ENCODE results near the gene MTG2. TPM values are rescaled to one million over a fixed set of nuclear protein-coding genes. Genes with fewer than 3 reads are reported as not detected.

The MTG2 gene
- polyA plus RNA-seq, 1 donor from 2014 or later, result 36.1 TPM

- no peaks in the 10 kb centered on the region for H4K20me1 ChIP-seq (ENCODE audit: insufficient read depth)
- H3K79me2 ChIP-seq (replicated peaks; ENCODE audit: insufficient read depth, low read length), result no peaks in the 10 kb centered on the region
- no peak overlapping the region for H3K27ac ChIP-seq (ENCODE audit: low read length)
- no peaks in the 10 kb centered on the region for H3K9me2 ChIP-seq (ENCODE audit: insufficient read depth, low read length)
- no peak overlapping the region for H3K4me2 ChIP-seq (ENCODE audit: low read length)
- H3F3A ChIP-seq (ENCODE audit: insufficient read depth, low read length, poor library complexity, severe bottlenecking), result no peaks in the 10 kb centered on the region
- no peak overlapping the region for H3K4me3 ChIP-seq (ENCODE audit: low read length)
- TF ChIP-seq EP300 (conservative IDR thresholded peaks at IDR 0.05; ENCODE audit: poor library complexity, severe bottlenecking) (no peak), CTCF (IDR thresholded peaks at IDR 0.05; ENCODE audit: poor library complexity, severe bottlenecking) (no peak), RAD21 (conservative IDR thresholded peaks at IDR 0.05) (no peak)
- TF ChIP-seq, protein P1, sequence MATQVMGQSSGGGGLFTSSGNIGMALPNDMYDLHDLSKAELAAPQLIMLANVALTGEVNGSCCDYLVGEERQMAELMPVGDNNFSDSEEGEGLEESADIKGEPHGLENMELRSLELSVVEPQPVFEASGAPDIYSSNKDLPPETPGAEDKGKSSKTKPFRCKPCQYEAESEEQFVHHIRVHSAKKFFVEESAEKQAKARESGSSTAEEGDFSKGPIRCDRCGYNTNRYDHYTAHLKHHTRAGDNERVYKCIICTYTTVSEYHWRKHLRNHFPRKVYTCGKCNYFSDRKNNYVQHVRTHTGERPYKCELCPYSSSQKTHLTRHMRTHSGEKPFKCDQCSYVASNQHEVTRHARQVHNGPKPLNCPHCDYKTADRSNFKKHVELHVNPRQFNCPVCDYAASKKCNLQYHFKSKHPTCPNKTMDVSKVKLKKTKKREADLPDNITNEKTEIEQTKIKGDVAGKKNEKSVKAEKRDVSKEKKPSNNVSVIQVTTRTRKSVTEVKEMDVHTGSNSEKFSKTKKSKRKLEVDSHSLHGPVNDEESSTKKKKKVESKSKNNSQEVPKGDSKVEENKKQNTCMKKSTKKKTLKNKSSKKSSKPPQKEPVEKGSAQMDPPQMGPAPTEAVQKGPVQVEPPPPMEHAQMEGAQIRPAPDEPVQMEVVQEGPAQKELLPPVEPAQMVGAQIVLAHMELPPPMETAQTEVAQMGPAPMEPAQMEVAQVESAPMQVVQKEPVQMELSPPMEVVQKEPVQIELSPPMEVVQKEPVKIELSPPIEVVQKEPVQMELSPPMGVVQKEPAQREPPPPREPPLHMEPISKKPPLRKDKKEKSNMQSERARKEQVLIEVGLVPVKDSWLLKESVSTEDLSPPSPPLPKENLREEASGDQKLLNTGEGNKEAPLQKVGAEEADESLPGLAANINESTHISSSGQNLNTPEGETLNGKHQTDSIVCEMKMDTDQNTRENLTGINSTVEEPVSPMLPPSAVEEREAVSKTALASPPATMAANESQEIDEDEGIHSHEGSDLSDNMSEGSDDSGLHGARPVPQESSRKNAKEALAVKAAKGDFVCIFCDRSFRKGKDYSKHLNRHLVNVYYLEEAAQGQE (IDR thresholded peaks at IDR 0.05; ENCODE audit: borderline replicate concordance), result no peak
- H3K27me3 ChIP-seq (ENCODE audit: insufficient read depth, low read depth, low read length), result no peaks in the 10 kb centered on the region
- H3K9me3 ChIP-seq (ENCODE audit: low read length), result no peaks in the 10 kb centered on the region
- H3K9ac ChIP-seq (ENCODE audit: low read length), result no peak overlapping the region
- no peaks in the 10 kb centered on the region for H3K36me3 ChIP-seq (ENCODE audit: insufficient read depth, low read length)
- H2AFZ ChIP-seq (ENCODE audit: low read depth, low read length), result no peak overlapping the region
These were observed 16.9 kb upstream of the MTG2 start for GRCh38 chr20:62165762-62166399.

GRCh38 chr20:62167474-62167873 is 15.4 kb upstream of the MTG2 start:
- Histone ChIP-seq H3K79me2 (replicated peaks; ENCODE audit: insufficient read depth, low read length) (no peaks in the 10 kb centered on the region), H4K20me1 (ENCODE audit: insufficient read depth) (no peaks in the 10 kb centered on the region), H3K27ac (ENCODE audit: low read length) (no peak overlapping the region), H3F3A (ENCODE audit: insufficient read depth, low read length, poor library complexity, severe bottlenecking) (no peaks in the 10 kb centered on the region), H3K4me2 (ENCODE audit: low read length) (no peak overlapping the region), H3K27me3 (ENCODE audit: insufficient read depth, low read depth, low read length) (no peaks in the 10 kb centered on the region), H3K4me3 (ENCODE audit: low read length) (no peak overlapping the region), H3K9me2 (ENCODE audit: insufficient read depth, low read length) (no peaks in the 10 kb centered on the region), H3K9ac (ENCODE audit: low read length) (no peak overlapping the region), H2AFZ (ENCODE audit: low read depth, low read length) (no peak overlapping the region), H3K36me3 (ENCODE audit: insufficient read depth, low read length) (no peaks in the 10 kb centered on the region), H3K9me3 (ENCODE audit: low read length) (no peaks in the 10 kb centered on the region)
- TF ChIP-seq TAF1 (IDR thresholded peaks at IDR 0.05; ENCODE audit: low read depth) (no peak), EP300 (conservative IDR thresholded peaks at IDR 0.05; ENCODE audit: poor library complexity, severe bottlenecking) (no peak), RAD21 (conservative IDR thresholded peaks at IDR 0.05) (no peak)

GRCh38 chr20:62168061-62168460 is 14.8 kb upstream of the MTG2 start:
- Histone ChIP-seq H3K9ac (ENCODE audit: low read length) (no peak overlapping the region), H4K20me1 (ENCODE audit: insufficient read depth) (no peaks in the 10 kb centered on the region), H3F3A (ENCODE audit: insufficient read depth, low read length, poor library complexity, severe bottlenecking) (no peaks in the 10 kb centered on the region), H3K4me2 (ENCODE audit: low read length) (no peak overlapping the region), H3K9me2 (ENCODE audit: insufficient read depth, low read length) (no peaks in the 10 kb centered on the region), H2AFZ (ENCODE audit: low read depth, low read length) (no peak overlapping the region), H3K27me3 (ENCODE audit: insufficient read depth, low read depth, low read length) (no peaks in the 10 kb centered on the region), H3K27ac (ENCODE audit: low read length) (no peak overlapping the region), H3K79me2 (replicated peaks; ENCODE audit: insufficient read depth, low read length) (no peaks in the 10 kb centered on the region), H3K36me3 (ENCODE audit: insufficient read depth, low read length) (no peaks in the 10 kb centered on the region), H3K9me3 (ENCODE audit: low read length) (no peaks in the 10 kb centered on the region), H3K4me3 (ENCODE audit: low read length) (no peak overlapping the region)
- TF ChIP-seq, protein P1 (IDR thresholded peaks at IDR 0.05; ENCODE audit: borderline replicate concordance), result no peak
- TF ChIP-seq MXI1 (conservative IDR thresholded peaks at IDR 0.05; ENCODE audit: poor library complexity, severe bottlenecking), result no peak
- no peak for TF ChIP-seq SMC3 (conservative IDR thresholded peaks at IDR 0.05; ENCODE audit: poor library complexity)

Data from neural cell (in vitro differentiated cells).